K562 (cell line): Measurements from ENCODE around the gene ZXDB. TPM values are rescaled to one million over a fixed set of nuclear protein-coding genes. Genes with fewer than 3 reads are reported as not detected.
"Not testable (repeated sequence)": the region's sequence is repeated elsewhere in the genome, so short reads cannot be mapped to it uniquely, and the experiment has no call there.

Experiments used
- ATAC-seq: fragments of 200-7000 bp; cut with Tn5 transposase; 3 replicates; pipeline ENCODE4 v1.9.1; 2020; ENCODE audit warnings: moderate library complexity
- BruUV-seq: library from RNA; stranded (reverse); fragments of 400-500 nt; replicated peaks from 2 replicates; lab custom pipeline; 2021; lab: Mats Ljungman, UMichigan
- CTCF ChIA-PET: fragments of 300-600 bp; formaldehyde crosslinking; extraction: SDS; loops from one replicate; lab custom pipeline; 2021; ENCODE audit warnings: low intra/inter-chr PET ratio; lab: Yijun Ruan, JAX
- POLR2A ChIA-PET: fragments of 300-600, 350-650 bp; sonication (Branson Sonifier 250); formaldehyde crosslinking; extraction: SDS; loops from one replicate; lab custom pipeline; 2021; ENCODE audit warnings: antibody characterized with exemption, inconsistent platforms; lab: Yijun Ruan, JAX
- DNase-seq, 4 experiments: peaks; one replicate each; pipeline versions ENCODE4 v3.0.0 to v3.0.0-alpha.2; 2011 to 2018; ENCODE audit warnings: low spot score in 3 of 4, mixed read lengths in 3 of 4; ENCODE audit errors: extremely low read depth in 1 of 4
- FAIRE-seq: peaks from 2 replicates; lab custom pipeline; 2011; peaks lifted over from hg19 to GRCh38; lab: Jason Lieb, UNC
- H2AFZ ChIP-seq: 2 replicates; pipeline ENCODE4 v1.6.0; 2011; ENCODE audit warnings: low read depth, low read length, control low read depth, inconsistent platforms
- H3K27ac ChIP-seq: fragments of 200-600 bp; 3 replicates; pipeline ENCODE4 v1.8.0; 2011; ENCODE audit warnings: low read depth, mild to moderate bottlenecking, control low read depth, inconsistent platforms, low read length, moderate library complexity, mixed read lengths; ENCODE audit errors: extremely low read depth
- H3K27me3 ChIP-seq, 2 experiments: fragments of 300-600 bp in 1 of 2; 2 replicates in 1 of 2; 3 replicates in 1 of 2; pipeline versions ENCODE4 v1.6.0 to v1.8.0; 2011; ENCODE audit warnings: inconsistent platforms in 2 of 2, low read length in 2 of 2, mild to moderate bottlenecking in 1 of 2, mixed read lengths in 1 of 2, moderate library complexity in 1 of 2; ENCODE audit not compliant: control insufficient read depth in 2 of 2, insufficient read depth in 2 of 2
- H3K36me3 ChIP-seq: fragments of 300-600 bp; 3 replicates; pipeline ENCODE4 v1.8.0; 2011; ENCODE audit warnings: mild to moderate bottlenecking, low read length, inconsistent platforms; ENCODE audit not compliant: control insufficient read depth, insufficient read depth
- H3K4me1 ChIP-seq, 2 experiments: fragments of 200-600 bp in 1 of 2; replicated peaks in 1 of 2; 2 replicates in 1 of 2; 3 replicates in 1 of 2; pipeline versions ENCODE4 v1.5.1 to v1.8.0; 2011; ENCODE audit warnings: inconsistent platforms in 2 of 2, low read length in 2 of 2, mild to moderate bottlenecking in 1 of 2, mixed read lengths in 1 of 2, moderate library complexity in 1 of 2; ENCODE audit not compliant: control insufficient read depth in 2 of 2, insufficient read depth in 2 of 2
- H3K4me2 ChIP-seq: 2 replicates; pipeline ENCODE4 v1.6.1; 2011; ENCODE audit warnings: low read length, control low read depth, inconsistent platforms, mixed read lengths; ENCODE audit not compliant: insufficient read depth
- H3K4me3 ChIP-seq: fragments of 200-600 bp; sonication (generic), shearing (Covaris generic); 2 replicates; pipeline ENCODE4 v1.5.1; 2016; ENCODE audit warnings: control low read depth, inconsistent platforms
- H3K79me2 ChIP-seq: fragments of 200-600 bp; 3 replicates; pipeline ENCODE4 v1.8.0; 2011; ENCODE audit warnings: low read length, inconsistent platforms; ENCODE audit not compliant: control insufficient read depth, insufficient read depth
- H3K9ac ChIP-seq, 2 experiments: 2 replicates each; pipeline versions ENCODE4 v1.6.0 to v1.6.1; 2011; ENCODE audit warnings: low read depth in 2 of 2, low read length in 2 of 2, control low read depth in 1 of 2, inconsistent platforms in 1 of 2, mild to moderate bottlenecking in 1 of 2, mixed read lengths in 1 of 2; ENCODE audit not compliant: insufficient read depth in 1 of 2
- H3K9me1 ChIP-seq: one replicate; pipeline ENCODE4 v1.6.0; 2011; ENCODE audit warnings: inconsistent platforms, mild to moderate bottlenecking, low read length, moderate library complexity; ENCODE audit not compliant: control insufficient read depth, insufficient read depth
- H3K9me3 ChIP-seq: replicated peaks from 2 replicates; pipeline ENCODE4 v1.5.1; 2011; ENCODE audit warnings: low read depth, low read length, inconsistent platforms; ENCODE audit not compliant: control insufficient read depth, insufficient read depth
- H4K20me1 ChIP-seq: replicated peaks from 2 replicates; pipeline ENCODE4 v1.6.1; 2011; ENCODE audit warnings: low read length, inconsistent platforms, mixed read lengths; ENCODE audit not compliant: control insufficient read depth, insufficient read depth
- CXXC5 ChIP-seq: fragments of 250-450 bp; sonication (Bioruptor Pico); IDR thresholded peaks from 2 replicates; pipeline ENCODE4 v1.8.0; 2022; ENCODE audit warnings: inconsistent platforms, mild to moderate bottlenecking, moderate library complexity
- NFIC ChIP-seq: fragments of 450-650 bp; IDR thresholded peaks from 2 replicates; pipeline ENCODE4 v1.6.1; 2017; ENCODE audit warnings: mild to moderate bottlenecking, inconsistent platforms
- NONO ChIP-seq, 2 experiments: fragments of 200-400 bp in 1 of 2; fragments of 450-650 bp in 1 of 2; formaldehyde crosslinking in 1 of 2; IDR thresholded peaks; 2 replicates each; pipeline ENCODE4 v1.6.1; 2017; ENCODE audit warnings: low read depth in 2 of 2, mild to moderate bottlenecking in 2 of 2, moderate library complexity in 2 of 2, low read length in 1 of 2
- SMAD4 ChIP-seq: fragments of 250-450 bp; sonication (Bioruptor Pico); conservative IDR thresholded peaks from 2 replicates; pipeline ENCODE4 v1.8.0; 2021; ENCODE audit warnings: inconsistent platforms, mild to moderate bottlenecking, moderate library complexity
- ZFX ChIP-seq: sonication (generic); formaldehyde crosslinking; IDR thresholded peaks from 2 replicates; pipeline ENCODE4 v1.8.0; 2022; ENCODE audit warnings: mild to moderate bottlenecking, missing genetic modification reagents, moderate library complexity
- WGBS: fragments of 100-300 bp; shearing (Covaris generic); methylation state at CpG from one replicate; pipeline ENCODE4 v1.1.6; 2016; ENCODE audit warnings: low coverage, mixed read lengths; ENCODE audit not compliant: insufficient coverage; ENCODE audit errors: missing lambda C conversion rate; 5-methylcytosine and 5-hydroxymethylcytosine counted together
- in situ Hi-C: fragments of 300-500 bp; cut with MboI; formaldehyde crosslinking; loops from 4 replicates; pipeline ENCODE4 v1.15.0; 2018; ENCODE audit warnings: inconsistent platforms, mixed read lengths
- intact Hi-C: fragments of 100-400 bp; cut with micrococcal nuclease; formaldehyde crosslinking; loops from 2 replicates; pipeline ENCODE4 v1.14.2; 2022
- polyA plus RNA-seq, 8 experiments: library from polyadenylated mRNA; depleted of rRNA in 4 of 8; stranded (reverse) in 5 of 8; unstranded in 3 of 8; fragments of >200 nt; fragmentation: Nextera tagmentation in 2 of 8; fragmentation: Illumina TruSeq in 1 of 8; extraction: Ambion mirVana in 2 of 8; extraction: Trizol in 1 of 8; gene quantifications; 2 replicates each; pipeline versions ENCODE4 v1.2.1 to v1.2.3, GENCODE V29; 2011 to 2014; ENCODE audit warnings: inconsistent platforms in 1 of 8, missing spikeins in 1 of 8
- total RNA-seq, 7 experiments: library from RNA; depleted of rRNA in 6 of 7; stranded (reverse); fragments of >200 nt in 6 of 7; fragmentation: Illumina TruSeq in 2 of 7; extraction: Trizol in 2 of 7; gene quantifications; 2 replicates each; pipeline versions ENCODE4 v1.2.1 to v1.2.3, GENCODE V29; 2011 to 2021; ENCODE audit warnings: low replicate concordance in 1 of 7
- TF ChIP-seq, protein P1 (sequence below): fragments of 450-650 bp; IDR thresholded peaks from 2 replicates; pipeline ENCODE4 v1.6.1; 2016; ENCODE audit warnings: mild to moderate bottlenecking, moderate library complexity
- TF ChIP-seq, protein P2 (sequence below), 2 experiments: IDR thresholded peaks; 2 replicates each; pipeline ENCODE4 v1.6.1; 2011; ENCODE audit warnings: borderline replicate concordance in 1 of 2, control low read depth in 1 of 2, low read depth in 1 of 2, low read length in 1 of 2, mild to moderate bottlenecking in 1 of 2, mixed read lengths in 1 of 2, moderate library complexity in 1 of 2; ENCODE audit not compliant: insufficient read depth in 1 of 2, insufficient read length in 1 of 2, poor library complexity in 1 of 2, severe bottlenecking in 1 of 2; ENCODE audit errors: extremely low read depth in 1 of 2

The ZXDB gene
- total and polyA plus RNA-seq, 9 of the 15 experiments (the other 6 are each of a cell fraction or from before 2014, with no cell fraction given): 0.43 to 2.6 (median 2.0) TPM

DNA sequence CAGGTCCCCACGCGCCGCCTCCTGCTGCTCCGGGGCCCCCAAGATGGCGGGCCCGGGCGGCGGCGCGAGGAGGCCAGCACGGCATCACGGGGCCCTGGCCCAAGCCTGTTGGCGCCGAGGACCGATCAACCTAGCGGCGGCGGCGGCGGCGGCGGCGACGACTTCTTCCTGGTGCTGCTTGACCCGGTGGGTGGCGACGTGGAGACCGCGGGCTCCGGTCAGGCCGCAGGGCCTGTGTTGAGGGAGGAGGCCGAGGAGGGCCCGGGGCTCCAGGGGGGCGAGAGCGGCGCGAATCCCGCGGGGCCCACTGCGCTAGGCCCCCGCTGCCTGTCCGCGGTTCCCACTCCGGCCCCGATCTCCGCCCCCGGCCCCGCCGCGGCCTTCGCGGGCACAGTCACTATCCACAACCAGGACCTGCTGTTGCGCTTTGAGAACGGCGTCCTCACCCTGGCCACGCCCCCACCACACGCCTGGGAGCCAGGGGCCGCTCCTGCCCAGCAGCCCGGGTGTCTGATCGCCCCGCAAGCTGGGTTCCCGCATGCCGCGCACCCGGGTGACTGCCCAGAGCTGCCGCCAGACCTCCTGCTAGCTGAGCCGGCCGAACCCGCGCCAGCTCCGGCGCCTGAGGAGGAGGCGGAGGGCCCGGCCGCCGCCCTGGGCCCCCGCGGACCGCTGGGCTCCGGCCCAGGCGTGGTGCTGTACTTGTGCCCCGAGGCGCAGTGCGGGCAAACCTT lies 516 bp downstream of the ZXDB start:
- DNase-seq (peak in 3 of 4 experiments; percentile 15 to 19 (median 16)), ATAC-seq (peak; percentile 91)
- H3K27me3 ChIP-seq, FAIRE-seq, BruUV-seq, H3K4me1 ChIP-seq, H4K20me1 ChIP-seq, H3K9me1 ChIP-seq, CTCF ChIA-PET, in situ Hi-C loops, H3K9me3 ChIP-seq, H3K36me3 ChIP-seq, intact Hi-C loops, POLR2A ChIA-PET: not testable (repeated sequence)
- Histone ChIP-seq H2AFZ (peak overlapping the region; percentile 55; the same call in 1 of the 2 replicates), H3K4me2 (peak overlapping the region; percentile 49; the same call in 1 of the 2 replicates), H3K4me3 (peak overlapping the region; percentile 43), H3K27ac (peak overlapping the region; percentile 48; the same call in 2 of the 3 replicates), H3K9ac (peak overlapping the region; percentile 38 to 85; a peak in 3 of 4 replicates), H3K79me2 (peaks cover 17% of the 10 kb centered on the region)
- 4% methylated on average over 22 of the region's 84 CpGs for WGBS
- TF ChIP-seq ZFX (CRISPR knock-in tag) (peak; percentile 92), SMAD4 (CRISPR knock-in tag) (peak; percentile 42; the same call in 1 of the 2 replicates), CXXC5 (peak; percentile 46; the same call in 1 of the 2 replicates), NFIC (peak; percentile 71), NONO (IDR thresholded peaks at IDR 0.05; ENCODE audit: low read depth in 2 of 2, low read length in 1 of 2) (0 out of 4 replicates have a peak, but pooled peaks of 1 of the 2 experiments have one; percentile 16)
- TF ChIP-seq, protein P1, sequence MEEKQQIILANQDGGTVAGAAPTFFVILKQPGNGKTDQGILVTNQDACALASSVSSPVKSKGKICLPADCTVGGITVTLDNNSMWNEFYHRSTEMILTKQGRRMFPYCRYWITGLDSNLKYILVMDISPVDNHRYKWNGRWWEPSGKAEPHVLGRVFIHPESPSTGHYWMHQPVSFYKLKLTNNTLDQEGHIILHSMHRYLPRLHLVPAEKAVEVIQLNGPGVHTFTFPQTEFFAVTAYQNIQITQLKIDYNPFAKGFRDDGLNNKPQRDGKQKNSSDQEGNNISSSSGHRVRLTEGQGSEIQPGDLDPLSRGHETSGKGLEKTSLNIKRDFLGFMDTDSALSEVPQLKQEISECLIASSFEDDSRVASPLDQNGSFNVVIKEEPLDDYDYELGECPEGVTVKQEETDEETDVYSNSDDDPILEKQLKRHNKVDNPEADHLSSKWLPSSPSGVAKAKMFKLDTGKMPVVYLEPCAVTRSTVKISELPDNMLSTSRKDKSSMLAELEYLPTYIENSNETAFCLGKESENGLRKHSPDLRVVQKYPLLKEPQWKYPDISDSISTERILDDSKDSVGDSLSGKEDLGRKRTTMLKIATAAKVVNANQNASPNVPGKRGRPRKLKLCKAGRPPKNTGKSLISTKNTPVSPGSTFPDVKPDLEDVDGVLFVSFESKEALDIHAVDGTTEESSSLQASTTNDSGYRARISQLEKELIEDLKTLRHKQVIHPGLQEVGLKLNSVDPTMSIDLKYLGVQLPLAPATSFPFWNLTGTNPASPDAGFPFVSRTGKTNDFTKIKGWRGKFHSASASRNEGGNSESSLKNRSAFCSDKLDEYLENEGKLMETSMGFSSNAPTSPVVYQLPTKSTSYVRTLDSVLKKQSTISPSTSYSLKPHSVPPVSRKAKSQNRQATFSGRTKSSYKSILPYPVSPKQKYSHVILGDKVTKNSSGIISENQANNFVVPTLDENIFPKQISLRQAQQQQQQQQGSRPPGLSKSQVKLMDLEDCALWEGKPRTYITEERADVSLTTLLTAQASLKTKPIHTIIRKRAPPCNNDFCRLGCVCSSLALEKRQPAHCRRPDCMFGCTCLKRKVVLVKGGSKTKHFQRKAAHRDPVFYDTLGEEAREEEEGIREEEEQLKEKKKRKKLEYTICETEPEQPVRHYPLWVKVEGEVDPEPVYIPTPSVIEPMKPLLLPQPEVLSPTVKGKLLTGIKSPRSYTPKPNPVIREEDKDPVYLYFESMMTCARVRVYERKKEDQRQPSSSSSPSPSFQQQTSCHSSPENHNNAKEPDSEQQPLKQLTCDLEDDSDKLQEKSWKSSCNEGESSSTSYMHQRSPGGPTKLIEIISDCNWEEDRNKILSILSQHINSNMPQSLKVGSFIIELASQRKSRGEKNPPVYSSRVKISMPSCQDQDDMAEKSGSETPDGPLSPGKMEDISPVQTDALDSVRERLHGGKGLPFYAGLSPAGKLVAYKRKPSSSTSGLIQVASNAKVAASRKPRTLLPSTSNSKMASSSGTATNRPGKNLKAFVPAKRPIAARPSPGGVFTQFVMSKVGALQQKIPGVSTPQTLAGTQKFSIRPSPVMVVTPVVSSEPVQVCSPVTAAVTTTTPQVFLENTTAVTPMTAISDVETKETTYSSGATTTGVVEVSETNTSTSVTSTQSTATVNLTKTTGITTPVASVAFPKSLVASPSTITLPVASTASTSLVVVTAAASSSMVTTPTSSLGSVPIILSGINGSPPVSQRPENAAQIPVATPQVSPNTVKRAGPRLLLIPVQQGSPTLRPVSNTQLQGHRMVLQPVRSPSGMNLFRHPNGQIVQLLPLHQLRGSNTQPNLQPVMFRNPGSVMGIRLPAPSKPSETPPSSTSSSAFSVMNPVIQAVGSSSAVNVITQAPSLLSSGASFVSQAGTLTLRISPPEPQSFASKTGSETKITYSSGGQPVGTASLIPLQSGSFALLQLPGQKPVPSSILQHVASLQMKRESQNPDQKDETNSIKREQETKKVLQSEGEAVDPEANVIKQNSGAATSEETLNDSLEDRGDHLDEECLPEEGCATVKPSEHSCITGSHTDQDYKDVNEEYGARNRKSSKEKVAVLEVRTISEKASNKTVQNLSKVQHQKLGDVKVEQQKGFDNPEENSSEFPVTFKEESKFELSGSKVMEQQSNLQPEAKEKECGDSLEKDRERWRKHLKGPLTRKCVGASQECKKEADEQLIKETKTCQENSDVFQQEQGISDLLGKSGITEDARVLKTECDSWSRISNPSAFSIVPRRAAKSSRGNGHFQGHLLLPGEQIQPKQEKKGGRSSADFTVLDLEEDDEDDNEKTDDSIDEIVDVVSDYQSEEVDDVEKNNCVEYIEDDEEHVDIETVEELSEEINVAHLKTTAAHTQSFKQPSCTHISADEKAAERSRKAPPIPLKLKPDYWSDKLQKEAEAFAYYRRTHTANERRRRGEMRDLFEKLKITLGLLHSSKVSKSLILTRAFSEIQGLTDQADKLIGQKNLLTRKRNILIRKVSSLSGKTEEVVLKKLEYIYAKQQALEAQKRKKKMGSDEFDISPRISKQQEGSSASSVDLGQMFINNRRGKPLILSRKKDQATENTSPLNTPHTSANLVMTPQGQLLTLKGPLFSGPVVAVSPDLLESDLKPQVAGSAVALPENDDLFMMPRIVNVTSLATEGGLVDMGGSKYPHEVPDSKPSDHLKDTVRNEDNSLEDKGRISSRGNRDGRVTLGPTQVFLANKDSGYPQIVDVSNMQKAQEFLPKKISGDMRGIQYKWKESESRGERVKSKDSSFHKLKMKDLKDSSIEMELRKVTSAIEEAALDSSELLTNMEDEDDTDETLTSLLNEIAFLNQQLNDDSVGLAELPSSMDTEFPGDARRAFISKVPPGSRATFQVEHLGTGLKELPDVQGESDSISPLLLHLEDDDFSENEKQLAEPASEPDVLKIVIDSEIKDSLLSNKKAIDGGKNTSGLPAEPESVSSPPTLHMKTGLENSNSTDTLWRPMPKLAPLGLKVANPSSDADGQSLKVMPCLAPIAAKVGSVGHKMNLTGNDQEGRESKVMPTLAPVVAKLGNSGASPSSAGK: 0 out of 2 replicates have a peak, but pooled peaks have one; percentile 9
- TF ChIP-seq, protein P2, sequence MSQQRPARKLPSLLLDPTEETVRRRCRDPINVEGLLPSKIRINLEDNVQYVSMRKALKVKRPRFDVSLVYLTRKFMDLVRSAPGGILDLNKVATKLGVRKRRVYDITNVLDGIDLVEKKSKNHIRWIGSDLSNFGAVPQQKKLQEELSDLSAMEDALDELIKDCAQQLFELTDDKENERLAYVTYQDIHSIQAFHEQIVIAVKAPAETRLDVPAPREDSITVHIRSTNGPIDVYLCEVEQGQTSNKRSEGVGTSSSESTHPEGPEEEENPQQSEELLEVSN (IDR thresholded peaks at IDR 0.05; ENCODE audit: borderline replicate concordance in 1 of 2, extremely low read depth in 1 of 2, insufficient read depth in 1 of 2, insufficient read length in 1 of 2, low read depth in 1 of 2, low read length in 1 of 2, poor library complexity in 1 of 2, severe bottlenecking in 1 of 2): peak in 1 of 2 experiments; percentile 24
